GM18498 (cell line): ENCODE results near the gene PALB2.

Experiments used
- ATAC-seq: cut with Tn5 transposase; IDR thresholded peaks from one replicate; pipeline ENCODE4 v1.9.1; 2021; ENCODE audit warnings: mild to moderate bottlenecking, moderate library complexity; ENCODE audit not compliant: unreplicated experiment

Gene PALB2

DNA sequence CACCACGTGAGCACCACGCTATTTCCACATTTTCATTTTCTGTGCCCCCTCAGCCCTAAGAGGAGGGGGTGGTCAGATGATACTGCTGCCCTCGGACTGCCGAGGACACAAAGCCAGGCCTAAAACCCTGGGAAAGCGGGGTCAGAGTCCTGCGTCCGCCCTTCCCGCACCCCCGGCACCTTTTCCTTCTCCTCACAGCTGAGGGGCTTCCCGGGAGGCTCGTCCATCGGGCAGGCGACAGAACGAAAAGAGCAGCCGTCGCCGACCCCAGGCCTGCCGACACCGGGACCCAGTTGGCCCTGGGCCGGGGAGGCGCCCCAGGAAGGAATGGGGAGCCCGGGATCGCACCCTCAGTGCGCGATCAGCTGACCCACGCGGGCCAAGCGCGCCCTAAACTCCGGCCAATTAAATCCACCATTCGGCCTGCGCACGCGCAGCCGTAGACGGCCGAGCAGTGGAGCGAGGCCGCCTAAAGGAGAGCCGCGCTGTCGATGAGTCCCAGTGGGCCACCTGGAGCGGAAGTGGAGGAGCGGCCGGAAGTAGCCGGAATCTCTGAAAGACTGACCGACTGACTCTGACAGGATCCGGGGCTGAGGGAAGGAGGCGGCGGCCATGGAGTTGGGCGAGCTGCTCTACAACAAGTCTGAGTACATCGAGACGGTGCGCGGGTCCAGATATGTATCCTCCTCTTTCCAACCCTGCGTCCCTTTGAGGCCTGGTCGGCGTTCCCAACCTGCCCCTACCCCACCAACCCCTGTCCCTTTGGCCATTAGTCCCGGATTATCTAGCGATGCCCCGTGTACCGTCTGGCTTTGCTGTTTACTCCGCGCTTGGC, at the start of gene PALB2, which contains the start of gene DCTN5:
Gene PALB2 (minus strand): TSS at position 380 of the 835 bp plus-strand sequence. CDS start 153 bp downstream, at position 227.
Gene DCTN5 (plus strand): TSS at position 536 of the 835 bp plus-strand sequence. CDS start 77 bp downstream, at position 613.
- ATAC-seq: peak; percentile 94

DNA sequence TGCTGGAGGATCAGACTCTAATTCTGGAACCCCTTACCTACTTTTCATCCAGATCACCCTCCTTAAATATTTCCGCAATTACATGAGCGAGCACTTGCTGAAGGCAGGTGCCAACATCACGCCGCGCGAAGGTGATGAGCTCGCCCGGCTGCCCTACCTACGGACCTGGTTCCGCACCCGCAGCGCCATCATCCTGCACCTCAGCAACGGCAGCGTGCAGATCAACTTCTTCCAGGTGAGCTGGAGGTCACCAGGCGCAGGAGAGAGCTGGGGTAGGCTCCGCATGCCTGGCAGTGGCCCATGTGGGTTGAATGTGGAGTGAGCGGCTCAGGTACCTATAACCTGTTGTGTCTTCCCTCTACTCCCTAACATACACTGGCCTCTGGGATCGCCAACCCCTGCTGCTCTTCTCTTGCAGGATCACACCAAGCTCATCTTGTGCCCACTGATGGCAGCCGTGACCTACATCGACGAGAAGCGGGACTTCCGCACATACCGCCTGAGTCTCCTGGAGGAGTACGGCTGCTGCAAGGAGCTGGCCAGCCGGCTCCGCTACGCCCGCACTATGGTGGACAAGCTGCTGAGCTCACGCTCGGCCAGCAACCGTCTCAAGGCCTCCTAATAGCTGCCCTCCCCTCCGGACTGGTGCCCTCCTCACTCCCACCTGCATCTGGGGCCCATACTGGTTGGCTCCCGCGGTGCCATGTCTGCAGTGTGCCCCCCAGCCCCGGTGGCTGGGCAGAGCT, 48.5 kb upstream of the PALB2 start:
- no peak for ATAC-seq

DNA sequence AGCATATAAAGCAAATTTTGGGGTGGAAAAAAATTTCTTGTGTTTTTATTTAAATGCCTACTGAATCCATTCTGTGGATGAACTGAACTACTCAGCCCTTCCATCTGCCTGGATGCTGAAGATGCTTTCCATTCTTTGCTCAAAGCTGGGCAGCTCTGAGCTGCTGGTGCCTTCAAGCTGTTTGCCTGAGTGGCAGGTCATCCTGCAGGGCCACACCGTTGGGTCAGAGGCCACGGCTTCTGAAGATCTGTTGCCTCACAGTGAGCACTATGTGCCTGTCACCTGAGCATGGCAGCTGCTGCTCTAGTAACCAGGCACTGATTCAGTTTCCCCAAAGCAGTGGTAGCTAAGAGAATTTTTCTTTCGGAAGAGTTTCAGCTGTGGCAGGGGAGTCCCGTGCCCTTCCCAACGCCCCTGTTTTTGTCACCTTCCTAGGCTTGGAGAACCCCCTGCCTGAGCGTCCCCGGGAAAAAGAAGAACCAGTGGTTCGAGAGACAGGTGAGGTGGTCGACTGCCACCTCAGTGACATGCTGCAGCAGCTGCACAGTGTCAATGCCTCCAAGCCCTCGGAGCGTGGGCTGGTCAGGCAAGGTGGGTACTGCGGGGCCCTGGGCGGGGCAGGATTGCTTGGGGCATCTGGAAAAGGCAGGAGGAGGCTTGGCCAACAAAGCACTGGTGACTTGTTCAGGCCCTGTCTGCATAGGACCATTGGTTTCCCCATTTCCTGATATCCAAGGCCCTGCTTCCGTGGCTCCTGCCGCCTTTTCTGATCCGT, 46.1 kb upstream of the PALB2 start:
- no peak for ATAC-seq

DNA sequence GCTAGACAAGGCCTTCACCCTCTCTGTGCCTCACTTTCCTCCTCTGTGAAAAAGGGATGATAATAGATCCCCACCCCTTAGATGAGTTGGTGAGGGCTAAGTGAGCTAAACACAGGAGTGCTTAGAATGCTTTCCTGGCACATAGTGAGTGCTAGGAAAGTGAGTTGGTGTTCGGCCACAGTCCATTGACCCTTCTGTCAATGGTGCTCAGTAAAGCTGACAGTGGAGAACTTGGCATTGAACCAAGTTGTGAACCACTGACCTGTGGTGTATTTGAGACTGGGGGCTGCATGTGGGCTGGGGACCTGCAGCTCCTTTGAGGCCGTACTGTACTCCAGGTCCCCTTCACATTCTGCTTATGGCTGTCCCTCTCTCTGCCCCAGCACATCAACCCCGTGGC, 42.4 kb upstream of the PALB2 start:
- ATAC-seq: no peak

DNA sequence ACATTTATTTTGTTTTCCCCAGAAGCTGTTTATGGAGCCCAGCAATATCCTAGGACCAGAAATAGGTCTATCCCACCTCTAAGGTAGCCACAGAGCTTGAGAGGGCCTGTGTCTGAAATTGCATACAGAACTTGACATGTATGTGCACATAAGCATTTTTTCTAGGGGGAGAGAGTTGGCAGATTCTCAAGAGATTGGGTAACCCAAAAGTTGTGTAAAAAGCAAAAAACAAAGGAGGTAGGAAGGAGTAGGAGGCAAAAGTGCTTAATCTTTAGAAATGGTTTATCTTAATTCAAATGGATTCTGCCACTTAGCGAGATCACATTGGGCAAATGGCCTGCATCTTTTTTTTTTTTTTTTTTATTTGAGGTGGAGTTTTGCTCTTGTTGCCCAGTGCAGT, 41.1 kb upstream of the PALB2 start:
- no peak for ATAC-seq

DNA sequence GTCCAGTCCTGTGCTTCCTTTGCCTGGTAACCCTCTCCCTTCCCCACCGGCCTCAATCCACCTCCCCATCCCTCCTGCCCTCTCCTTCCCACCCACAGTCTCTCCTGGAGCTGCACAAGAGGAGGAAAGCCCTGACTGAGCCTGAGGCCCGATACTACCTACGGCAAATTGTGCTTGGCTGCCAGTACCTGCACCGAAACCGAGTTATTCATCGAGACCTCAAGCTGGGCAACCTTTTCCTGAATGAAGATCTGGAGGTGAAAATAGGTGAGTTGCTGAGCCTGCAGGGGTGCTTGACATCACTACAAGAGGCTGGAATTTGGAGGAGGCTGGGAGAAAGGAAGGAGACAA, 38.9 kb upstream of the PALB2 start:
- ATAC-seq: no peak

DNA sequence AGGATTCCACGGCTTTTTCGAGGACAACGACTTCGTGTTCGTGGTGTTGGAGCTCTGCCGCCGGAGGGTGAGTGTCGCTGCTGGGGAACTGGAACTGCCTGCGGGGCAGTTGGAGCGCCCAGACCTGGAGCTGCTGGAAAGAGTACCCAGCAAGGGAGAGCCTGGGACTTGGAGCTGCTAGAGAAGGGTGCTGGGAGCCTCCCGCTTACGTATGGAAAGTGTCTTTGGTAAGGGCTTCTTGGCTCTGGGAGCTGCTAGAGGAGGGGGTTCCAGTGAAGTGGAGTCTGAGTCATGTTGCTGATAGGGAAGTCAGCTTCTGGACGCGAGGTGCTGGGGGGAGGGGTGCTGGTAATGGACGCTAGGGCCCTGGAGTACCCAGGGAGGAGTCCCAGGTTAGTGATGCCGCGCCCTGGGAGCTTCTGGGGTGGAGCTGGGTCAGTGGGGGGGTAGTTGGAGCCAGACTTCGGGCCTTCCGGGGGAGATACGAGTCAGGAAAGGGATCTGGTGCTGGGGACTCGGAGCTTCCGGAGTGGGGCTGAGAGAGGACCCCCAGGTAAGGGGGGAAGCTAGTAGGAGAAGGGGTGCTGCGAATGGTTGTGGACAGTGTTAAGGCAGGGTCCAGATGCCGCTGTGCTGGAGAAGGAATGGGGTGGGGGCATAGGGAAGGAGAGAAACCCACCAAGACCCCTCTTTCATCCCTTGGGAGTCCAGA, 38.3 kb upstream of the PALB2 start:
- ATAC-seq: no peak

DNA sequence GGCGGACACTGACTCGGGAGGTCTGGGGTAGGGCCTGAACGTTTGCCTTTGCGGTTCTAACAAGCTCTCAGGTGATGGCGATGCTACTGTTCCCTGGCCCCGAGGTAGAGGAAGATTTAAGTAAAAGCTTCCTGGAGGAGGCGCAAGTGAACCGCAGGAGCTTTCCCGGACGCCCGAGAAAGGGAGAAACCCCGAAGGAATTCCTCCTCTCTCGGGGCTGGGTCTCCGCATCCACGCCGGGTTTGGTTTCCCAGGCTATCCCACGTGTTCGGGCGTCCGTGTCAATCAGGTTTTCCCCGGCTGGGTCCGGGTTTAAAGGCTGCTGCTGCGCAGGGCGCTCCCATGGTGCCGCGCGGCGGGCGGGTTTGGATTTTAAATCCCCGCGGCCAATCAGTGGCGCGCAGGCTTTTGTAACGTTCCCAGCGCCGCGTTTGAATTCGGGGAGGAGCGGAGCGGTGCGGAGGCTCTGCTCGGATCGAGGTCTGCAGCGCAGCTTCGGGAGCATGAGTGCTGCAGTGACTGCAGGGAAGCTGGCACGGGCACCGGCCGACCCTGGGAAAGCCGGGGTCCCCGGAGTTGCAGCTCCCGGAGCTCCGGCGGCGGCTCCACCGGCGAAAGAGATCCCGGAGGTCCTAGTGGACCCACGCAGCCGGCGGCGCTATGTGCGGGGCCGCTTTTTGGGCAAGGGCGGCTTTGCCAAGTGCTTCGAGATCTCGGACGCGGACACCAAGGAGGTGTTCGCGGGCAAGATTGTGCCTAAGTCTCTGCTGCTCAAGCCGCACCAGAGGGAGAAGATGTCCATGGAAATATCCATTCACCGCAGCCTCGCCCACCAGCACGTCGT, 37.5 kb upstream of the PALB2 start, which contains the start of gene PLK1:
Gene PLK1 (plus strand): TSS at position 460 of the 844 bp plus-strand sequence. CDS start 44 bp downstream, at position 504.
- ATAC-seq: peak; percentile 95

DNA sequence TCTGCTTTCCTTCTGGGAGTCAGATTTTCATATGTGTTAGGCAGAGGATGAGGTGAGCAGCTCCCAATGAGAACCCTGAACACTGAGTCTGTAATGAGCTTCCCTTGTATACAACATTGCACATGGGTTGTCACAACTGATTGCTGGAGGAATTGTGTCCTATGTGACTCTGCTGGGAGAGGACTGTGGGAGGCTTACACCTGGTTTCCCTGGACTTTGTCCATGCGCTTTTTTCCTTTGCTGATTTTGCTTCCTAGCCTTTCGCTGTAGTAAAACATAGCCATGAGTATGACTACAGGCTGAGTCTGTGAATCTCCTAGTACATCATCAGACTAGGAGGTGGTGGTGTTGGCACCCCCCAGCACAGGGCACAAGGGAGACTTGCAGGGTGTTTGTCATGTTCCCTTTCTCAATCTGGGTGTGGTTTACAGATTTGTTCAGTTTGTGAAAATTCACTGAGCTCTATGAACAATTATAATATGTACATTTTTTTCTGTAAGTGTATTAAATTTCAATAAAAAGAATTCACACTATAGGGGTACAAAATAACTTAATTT, 35.9 kb upstream of the PALB2 start:
- no peak for ATAC-seq

DNA sequence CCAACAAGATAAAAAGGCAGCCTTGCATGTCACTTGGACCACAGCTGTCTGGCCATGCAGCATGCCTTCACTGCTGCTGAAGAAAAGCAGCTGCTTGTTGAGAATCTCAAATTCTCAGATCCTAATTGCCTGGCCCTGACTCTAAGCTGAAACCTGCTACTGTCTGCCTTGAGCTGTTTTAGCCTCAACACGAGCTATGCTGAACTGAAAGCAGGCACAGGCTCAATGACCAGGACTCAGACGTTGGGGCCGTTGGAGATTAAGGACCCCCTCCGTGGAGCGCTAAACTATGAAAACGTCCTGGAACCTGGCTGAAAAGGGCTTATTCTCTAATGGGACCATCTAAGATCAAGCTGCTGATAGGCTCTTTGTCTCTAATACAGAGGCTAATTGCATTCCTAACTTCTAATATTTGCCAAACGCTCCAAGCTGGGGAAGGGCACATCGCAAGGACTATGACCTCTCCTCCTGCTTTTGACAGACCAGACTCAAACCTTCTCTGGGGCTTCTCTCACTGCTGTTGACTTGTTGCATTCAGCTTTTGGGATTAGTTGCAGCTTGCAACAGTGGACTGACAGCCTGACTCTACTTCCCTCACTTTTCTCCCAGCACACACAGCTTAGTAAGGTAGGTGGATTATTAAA, 33.0 kb upstream of the PALB2 start:
- no peak for ATAC-seq

DNA sequence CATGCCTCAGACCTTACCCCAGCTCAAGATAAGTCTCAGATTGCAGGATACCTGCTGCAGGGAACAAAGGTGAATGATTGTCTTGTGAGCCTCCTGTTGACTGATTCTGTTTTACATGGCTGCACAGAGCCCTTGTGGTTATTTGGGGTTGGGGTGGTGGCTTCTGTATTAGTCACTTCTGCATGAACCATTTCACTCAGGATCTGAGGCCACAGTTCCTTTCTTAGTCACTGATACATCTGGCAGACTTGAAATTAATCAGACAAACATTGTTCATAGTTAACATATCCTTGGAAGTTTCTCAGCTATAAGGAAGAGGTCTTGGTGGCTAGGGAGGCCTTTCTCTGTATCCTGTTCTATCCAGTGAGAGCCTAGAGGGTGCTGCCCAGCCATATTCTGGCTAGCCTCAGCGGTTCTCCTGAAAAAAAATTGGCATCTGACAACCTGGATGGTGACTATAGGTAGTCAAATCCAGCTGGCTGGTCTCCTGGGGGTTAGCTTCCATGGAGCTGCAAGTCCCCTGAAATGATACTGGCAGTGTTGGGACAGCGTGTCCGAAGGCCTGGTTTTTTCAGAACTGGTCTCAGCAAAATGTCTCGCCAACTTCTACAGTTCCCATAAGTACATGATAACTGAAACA, 29.1 kb upstream of the PALB2 start:
- peak; percentile 94 for ATAC-seq

DNA sequence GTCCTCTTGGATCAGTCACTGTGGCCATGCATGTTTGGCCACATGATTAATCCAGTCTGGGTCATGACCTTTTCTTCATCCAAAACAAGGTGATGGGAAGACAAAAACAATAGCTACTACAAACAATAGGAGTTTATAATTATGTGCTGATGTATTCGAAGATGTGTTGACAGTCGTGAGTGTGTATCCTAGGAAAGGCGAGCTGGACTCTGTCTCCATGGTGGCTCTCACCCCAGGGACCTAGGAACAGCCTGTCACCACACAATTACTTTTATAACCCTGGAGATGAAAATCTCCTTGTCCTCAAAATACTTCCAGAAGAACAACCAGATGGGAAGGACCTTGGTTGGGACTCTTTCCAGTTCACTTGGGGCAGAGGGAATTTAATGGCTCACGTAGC, 27.8 kb upstream of the PALB2 start:
- ATAC-seq: no peak

DNA sequence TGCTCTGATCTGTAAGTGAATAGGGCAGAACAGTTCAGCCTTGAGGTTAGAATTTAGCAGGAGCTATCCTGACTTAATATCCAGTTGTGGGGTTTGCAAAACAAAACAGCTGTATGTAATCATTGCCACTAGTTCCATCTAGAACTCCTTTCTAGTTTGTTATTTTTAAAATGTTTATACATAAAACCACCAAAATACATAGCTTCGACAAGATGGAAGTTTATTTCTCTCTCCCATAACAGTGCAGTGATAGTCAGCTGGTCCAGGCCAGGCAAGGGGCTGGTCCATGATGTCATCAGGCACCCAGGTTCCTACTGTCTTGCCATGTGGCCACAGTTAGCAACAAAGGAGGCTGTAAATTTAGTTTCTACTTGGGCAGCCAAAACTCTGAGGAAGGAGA, 27.1 kb upstream of the PALB2 start:
- ATAC-seq: no peak

DNA sequence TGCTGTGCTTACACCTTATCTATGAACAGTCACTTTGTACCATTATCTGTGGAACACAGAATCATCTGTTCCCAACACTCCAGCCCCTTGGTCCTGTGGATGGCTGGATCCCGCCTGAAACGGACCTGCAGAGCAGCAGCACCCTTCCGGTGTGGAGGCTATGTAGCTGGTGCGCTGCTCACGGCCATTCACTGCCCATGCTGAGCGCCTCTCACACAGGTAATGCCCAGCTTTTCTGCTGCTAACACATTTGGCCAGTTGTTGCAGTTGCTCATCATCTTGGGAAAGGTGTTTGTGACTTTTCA, 26.2 kb upstream of the PALB2 start:
- ATAC-seq: no peak

DNA sequence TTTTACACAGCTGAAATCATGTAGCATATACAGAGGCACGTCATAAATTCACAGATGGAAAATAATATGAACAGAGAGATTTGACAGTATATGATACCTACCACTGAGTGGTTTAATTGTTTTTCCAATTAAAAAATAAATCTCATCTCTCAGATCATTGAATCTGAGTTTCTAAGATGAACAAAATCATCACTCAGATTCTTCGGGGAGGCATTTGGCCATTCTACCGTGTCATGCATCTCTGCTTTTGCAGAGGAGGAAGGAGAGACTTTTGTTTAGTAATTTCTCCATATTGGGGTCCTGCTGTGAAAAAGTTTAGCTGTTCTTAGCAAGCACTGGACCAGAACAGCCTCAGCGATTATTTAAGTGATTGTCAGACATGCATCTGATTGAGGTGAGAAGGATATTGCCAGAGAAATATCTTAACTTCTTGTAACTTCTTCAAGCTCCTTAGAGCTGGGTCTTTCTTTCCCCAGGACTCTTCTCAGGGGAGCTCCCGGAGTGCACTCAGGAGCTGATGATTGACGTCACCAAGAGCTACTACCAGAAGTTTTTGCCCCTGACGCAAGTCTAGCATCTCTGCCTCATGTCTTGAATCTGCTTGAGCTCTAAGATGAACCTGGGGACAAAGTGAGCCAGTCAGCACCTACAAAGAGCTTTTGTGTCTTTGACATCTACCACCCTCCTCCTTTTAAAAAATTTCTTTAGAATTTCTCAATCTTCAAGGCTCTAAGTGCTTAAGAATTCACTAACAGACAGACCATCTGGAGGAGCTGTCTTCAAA, 25.7 kb upstream of the PALB2 start:
- no peak for ATAC-seq

DNA sequence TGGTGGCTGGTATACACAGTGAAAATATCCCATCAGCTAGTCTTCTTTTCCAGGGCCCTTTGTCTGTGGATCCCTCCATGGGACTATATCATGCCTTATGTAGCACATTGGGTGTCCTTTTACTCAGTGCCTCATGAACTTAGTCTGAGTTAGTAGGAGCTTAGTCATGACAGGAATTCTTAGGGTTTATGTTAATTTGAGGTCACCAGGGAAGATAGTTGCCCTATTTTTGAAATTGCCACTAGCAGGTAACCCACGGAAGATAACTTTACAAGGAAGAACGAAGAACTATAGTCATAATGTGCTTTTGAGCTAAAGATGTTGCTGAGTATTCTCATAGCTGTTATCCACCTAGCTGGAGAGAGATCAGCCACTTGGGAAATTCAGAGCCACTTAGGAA, 22.8 kb upstream of the PALB2 start:
- ATAC-seq: no peak

DNA sequence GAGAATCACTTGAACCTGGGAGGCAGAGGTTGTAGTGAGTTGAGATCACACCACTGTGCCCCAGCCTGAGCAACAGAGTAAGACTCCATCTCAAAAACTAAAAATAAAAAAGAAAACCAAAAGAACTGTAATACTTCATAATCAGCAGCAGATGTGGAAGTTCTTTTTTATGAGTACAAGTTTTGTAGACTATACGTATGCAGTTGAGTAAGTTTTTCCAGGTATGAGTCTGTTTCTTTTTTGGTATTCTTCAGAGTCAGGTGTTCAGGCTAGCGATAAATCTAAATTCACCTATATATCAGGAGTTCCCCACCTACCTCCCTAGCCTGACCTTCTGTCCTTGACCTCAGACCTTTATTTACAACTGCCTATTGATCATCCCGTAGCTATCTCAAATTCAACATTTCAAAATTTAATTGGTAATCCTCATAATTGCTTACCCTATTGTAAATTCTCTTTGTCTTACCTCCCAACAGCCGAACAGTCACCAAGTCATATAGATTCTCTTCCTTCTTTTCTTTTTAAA, 10.9 kb upstream of the PALB2 start:
- peak; percentile 68 for ATAC-seq
